ENCODE measurements around the gene SLC25A23.
"Not testable (repeated sequence)": the region's sequence is repeated elsewhere in the genome, so short reads cannot be mapped to it uniquely, and the experiment has no call there.

The SLC25A23 gene

GRCh38 chr19:6423499-6424194 lies 35.9 kb downstream of the SLC25A23 start:
- DNase-seq: no peak

GRCh38 chr19:6421075-6422014 lies 38.2 kb downstream of the SLC25A23 start:
- no peak for DNase-seq

GRCh38 chr19:6418562-6418932 lies 41.0 kb downstream of the SLC25A23 start:
- no peak for DNase-seq

- DNase-seq: no peak
These were observed 41.7 kb downstream of the SLC25A23 start for GRCh38 chr19:6417713-6418561.

- no peak for DNase-seq
These were observed 42.8 kb downstream of the SLC25A23 start for GRCh38 chr19:6416658-6417405.

GRCh38 chr19:6415591-6416190 lies 43.9 kb downstream of the SLC25A23 start:
- no peak for DNase-seq

GRCh38 chr19:6414793-6415590 lies 44.6 kb downstream of the SLC25A23 start:
- no peak for DNase-seq

GRCh38 chr19:6413721-6414643 lies 45.6 kb downstream of the SLC25A23 start:
- no peak for DNase-seq

GRCh38 chr19:6413291-6413690 lies 46.3 kb downstream of the SLC25A23 start:
- DNase-seq: no peak

- no peak for DNase-seq
These were observed 47.0 kb downstream of the SLC25A23 start for GRCh38 chr19:6412447-6413091.

- no peak for DNase-seq
These were observed 47.5 kb downstream of the SLC25A23 start for GRCh38 chr19:6412061-6412446.

GRCh38 chr19:6409346-6409745 lies 50.2 kb downstream of the SLC25A23 start:
- no peak for DNase-seq

GRCh38 chr19:6406401-6406800 lies 53.2 kb downstream of the SLC25A23 start:
- no peak for DNase-seq

- DNase-seq: no peak
These were observed 56.6 kb downstream of the SLC25A23 start for GRCh38 chr19:6402837-6403608.

GRCh38 chr19:6402058-6402457 lies 57.5 kb downstream of the SLC25A23 start:
- no peak for DNase-seq

GRCh38 chr19:6400062-6400944 lies 59.3 kb downstream of the SLC25A23 start:
- not testable (repeated sequence) for DNase-seq

- DNase-seq: no peak
These were observed 63.3 kb downstream of the SLC25A23 start for GRCh38 chr19:6396305-6396704.

GRCh38 chr19:6394831-6395230 lies 64.8 kb downstream of the SLC25A23 start:
- no peak for DNase-seq

Data from NCI-H2081 treated with DMSO at 0.1 percent for 48 hours (cell line).